Activated CD4-positive, alpha-beta T cell treated with anti-CD3 and anti-CD28 coated beads, Interleukin-2, amount 50 U/mL, for 16 hours (primary cell): Measurements from ENCODE around the gene SLC18A2.
A peak's percentile ranks its signal among the peaks of the same experiment; 100 is the strongest.
"Not testable (repeated sequence)": the region's sequence is repeated elsewhere in the genome, so short reads cannot be mapped to it uniquely, and the experiment has no call there.

Experiments used
- DNase-seq: peaks from one replicate; pipeline ENCODE4 v3.0.0-alpha.2; 2020

SLC18A2 gene

DNA sequence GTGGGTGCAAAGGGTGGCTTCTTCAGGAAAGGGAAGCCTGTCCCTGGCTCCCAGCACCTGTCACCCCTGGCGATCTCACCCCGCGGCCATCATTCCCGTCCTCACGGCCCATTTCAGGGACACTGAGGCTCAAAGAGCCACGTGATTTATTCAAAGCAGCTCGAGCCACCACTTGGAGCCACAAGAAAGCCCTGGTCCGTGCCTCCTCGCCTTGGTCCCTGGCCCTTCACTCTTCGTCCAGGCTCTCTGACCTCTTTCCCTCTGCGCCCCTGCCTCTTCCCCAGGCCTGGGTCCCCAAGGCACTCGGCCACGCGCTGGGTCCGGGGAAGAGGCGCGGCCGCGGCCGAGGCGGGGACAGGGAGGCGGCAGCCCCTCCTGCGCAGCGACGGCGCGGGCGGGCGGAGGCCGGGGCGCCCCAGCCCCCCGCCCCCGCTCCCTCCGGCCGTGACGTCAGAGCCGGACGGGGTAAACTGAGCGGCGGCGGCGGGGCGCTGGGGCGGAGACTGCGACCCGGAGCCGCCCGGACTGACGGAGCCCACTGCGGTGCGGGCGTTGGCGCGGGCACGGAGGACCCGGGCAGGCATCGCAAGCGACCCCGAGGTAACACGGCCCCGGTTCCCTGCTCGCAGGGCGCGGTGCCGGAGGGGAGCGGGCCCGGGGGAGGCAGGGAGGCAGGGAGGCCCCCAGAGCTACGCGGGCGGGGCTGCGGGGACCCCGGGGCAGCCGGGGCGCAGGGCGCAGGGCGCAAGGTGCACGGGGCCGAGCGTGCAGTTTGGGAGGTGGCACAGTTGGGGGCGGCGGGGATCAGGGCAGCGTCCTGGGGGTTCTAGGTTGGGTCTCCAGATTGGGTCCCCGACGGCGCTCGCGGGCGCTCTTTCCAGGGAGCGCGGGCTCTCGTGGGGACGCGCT, at the start of gene SLC18A2:
TSS of gene SLC18A2 (plus strand) at position 494 of the 909 bp plus-strand sequence. CDS start 580 bp downstream, outside the sequence.
- no peak for DNase-seq

DNA sequence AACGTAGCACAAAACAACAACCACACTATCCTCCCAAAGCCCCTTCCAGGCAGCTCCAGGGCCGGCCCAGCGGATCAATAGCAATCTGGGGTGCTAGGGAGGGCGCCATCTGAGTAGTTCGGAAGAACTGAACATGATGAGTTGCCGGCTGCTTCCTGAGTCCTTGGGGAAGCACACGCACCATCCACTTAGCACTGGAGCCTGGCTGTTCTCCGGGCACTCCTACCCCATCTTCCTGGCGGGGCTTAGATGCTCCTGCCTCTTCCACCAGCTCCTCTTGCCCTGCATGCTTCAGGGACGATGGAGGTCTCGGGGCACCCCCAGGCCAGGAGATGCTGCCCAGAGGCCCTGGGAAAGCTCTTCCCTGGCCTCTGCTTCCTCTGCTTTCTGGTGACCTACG, 43.7 kb upstream of the SLC18A2 start, which contains the start of gene KCNK18:
TSS of gene KCNK18 (plus strand) at position 301 of the 400 bp plus-strand sequence. CDS start at position 301, 0 bp downstream.
- no peak for DNase-seq

DNA sequence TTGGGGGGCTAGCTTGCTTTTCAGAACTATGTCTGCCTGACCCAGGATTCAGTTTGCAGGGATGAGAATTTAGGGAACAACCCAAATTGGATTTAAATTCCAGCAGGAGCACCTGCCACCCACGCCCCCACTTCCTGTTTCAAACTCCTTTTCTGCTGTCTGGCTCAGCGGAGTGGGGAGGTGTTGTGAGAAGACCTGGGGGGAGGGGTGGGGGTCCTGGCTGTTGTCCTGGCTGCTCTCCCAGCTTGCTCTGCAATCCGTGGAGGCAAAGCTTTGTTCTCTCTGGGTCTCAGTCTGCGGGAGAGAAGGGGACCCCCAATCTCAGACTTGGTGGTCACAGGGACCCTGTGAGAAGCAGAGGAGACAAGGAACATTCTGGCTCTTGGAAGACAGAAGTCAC, 42.8 kb upstream of the SLC18A2 start:
- DNase-seq = no peak

DNA sequence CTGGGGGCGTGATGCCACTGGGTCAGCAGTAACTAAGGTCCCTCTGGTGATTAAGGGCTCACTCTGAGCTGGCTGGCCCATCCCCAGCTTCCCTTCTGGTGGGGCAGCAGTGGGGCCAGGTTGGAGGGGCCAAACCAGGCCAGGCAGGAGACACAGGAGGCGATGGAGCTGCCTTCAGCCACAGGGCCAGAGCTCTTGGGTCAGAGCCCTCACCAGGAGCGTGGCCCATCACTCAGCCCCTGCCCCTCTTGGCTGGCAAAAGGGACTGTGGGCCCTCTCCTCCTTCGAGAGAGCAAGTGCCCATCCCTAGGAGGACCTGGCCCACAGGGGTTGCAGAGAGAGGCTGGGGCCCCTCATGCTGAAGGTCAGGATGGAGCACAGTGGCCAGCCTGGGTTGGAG, 39.1 kb upstream of the SLC18A2 start:
- no peak for DNase-seq

DNA sequence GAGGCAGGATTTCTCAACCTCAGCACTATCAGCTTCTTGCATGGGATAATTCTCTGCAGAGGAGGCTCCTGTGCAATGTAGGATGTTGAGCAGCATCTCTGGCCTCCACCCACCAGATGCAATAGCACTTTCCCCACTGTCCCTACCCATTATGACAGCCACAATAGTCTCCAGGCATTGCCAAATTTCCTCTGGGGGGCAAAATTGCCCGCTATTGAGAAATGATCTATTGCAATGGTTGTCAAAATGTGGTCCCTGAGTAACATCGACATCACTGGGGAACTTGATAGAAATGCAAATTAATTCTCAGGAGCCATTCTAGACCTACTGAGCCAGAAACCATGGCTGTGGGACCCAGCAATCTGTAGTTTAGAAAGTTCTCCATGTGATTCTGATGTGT, 36.6 kb upstream of the SLC18A2 start:
- no peak for DNase-seq

DNA sequence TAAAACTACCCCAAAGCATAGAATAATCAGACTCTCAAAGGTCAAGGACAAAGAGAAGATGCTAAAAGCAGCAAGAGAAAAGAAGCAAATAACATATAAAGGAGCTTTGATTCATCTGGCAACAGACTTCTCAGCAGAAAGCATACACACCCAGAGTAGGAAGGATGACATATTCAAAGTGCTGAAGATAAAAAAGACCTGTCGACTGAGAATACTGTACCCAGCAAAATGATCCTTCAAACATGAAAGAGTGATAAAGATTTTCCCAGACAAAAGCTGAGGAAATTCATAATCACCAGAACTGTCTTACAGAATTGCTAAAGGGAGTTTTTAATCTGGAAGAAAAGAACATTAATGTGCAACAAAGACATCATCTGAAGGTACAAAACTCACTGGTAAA, 28.7 kb upstream of the SLC18A2 start:
- DNase-seq = no peak

DNA sequence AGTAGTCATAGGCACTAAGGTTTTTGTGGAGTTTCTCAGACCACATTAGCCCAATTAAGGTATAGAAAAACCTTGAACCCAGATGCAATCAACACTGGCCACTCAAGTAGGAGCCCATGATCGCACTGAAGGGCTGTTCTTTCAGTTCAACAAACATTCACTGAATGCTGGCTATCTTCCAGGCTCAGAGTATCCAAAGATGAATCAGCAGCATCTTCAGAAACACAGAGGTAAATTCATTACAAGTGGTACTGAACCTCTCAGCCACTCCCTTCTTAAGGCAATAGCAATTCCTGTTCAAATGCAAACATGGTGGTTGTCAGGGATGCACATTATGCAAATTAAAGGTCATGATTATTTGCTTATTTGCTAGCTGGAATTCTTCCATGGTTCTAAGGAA, 26.5 kb upstream of the SLC18A2 start:
- no peak for DNase-seq

DNA sequence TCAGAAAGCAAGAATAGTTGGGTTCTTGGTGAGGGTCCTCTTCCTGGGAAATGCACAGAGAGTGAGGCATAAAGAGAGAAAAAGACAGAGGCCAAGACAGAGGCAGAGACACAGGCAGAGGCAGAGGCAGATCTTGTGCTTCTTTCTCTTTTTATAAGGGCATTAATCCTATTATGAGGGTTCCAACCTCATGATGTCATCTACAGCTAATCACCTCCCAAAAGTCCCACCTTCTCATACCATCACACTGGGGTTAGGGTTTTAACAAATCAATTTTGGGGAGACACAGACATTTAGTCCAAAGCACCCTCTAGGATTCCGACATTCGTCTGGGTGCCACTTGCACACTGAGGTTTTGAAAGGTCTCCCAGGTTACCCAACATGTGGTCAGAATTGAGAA, 25.8 kb upstream of the SLC18A2 start:
- DNase-seq = no peak

DNA sequence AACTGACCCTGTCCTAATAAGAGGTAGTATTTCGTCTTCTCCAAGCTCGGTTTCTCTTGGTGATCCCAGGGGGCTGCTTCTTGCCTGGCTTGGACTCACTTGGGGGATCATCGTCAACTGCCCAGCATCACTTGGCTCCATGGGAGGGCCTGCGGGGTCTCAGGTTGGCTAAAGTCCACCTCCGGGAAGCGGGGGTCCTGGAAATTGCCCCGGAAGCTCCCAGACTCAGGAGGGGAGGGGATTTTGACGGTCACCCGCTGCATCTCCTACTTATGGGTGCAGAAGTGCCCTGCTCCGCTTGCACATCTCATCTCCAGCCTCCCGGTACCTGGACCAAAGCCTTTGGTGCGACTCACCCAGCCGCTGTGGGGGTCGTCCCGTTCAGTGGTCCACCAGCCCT, 24.9 kb upstream of the SLC18A2 start:
- DNase-seq = no peak

DNA sequence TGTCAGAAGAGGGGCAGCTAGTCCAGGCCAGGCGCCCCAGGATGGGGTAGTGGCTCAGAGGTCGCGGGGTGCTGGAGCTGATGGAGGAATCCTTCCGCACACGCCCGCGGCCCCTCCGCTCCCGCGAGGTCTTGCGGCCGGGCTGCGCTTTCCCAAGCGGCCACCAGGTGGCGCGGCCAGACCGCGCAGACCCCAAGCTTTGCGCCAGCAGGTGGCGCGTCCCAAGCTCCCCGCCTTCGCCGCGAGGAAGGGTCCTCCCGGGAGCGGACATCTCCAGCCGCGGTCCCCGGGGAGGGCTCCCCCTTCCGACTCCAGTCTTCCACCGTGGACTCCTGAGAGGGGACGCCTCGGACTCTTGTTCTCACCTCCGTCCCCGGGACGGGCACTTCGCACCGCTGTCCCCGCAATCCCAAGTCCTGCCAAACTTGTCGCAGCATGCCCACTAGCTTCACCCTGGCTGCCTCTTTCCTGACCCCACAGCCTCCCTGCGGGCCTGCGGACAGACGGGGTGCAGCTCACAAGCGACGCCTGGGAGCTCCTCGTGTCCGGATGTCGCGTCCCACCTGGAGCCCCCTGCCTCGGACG, 24.2 kb upstream of the SLC18A2 start:
- peak; percentile 65 for DNase-seq

DNA sequence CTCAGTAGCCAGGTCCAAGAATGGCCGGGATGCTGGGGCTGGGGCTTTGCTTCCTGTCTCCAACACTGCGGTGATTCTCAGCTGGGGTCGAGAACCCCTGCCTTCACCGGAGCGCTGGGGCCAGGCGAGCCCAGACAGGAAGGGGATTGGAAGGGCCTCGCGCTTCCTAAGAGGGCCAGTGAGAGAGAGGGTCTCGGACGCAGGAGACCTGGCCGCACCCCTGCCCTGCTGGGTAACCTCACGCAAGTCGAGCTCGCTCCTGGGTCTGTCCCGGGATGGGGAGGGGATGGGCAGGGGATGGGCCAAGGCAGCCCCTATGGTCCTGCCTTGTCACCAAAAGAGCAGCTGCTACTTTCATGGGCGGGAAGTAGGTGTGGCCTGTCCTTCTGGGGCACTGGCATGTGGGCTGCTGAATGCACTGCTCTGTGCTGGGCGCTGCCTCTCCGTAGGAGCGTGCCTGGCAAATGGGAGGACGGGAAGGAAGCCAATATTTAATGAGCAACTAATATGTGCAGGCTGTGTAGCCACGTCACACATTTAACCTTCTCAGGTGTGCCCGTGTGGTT, 23.6 kb upstream of the SLC18A2 start:
- no peak for DNase-seq

DNA sequence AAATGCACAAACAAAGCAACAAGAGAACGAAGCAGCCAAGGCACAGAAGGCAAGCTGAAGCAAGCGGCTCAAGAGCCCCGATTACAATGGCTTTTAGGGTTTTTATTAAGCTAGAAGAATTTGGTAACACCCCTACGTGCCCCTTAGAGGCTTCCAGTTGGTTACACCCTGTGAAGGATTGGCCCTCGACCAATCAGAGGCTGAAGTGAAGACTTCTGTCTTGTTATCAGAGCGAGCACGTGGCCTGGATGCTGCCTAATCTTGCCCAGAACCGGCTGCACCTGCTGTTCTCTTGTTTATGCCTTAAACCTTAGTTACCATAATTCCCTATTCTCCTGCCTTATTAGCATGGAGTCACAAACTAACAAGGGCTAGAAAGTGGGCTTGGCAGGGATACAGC, 22.3 kb upstream of the SLC18A2 start:
- no peak for DNase-seq

DNA sequence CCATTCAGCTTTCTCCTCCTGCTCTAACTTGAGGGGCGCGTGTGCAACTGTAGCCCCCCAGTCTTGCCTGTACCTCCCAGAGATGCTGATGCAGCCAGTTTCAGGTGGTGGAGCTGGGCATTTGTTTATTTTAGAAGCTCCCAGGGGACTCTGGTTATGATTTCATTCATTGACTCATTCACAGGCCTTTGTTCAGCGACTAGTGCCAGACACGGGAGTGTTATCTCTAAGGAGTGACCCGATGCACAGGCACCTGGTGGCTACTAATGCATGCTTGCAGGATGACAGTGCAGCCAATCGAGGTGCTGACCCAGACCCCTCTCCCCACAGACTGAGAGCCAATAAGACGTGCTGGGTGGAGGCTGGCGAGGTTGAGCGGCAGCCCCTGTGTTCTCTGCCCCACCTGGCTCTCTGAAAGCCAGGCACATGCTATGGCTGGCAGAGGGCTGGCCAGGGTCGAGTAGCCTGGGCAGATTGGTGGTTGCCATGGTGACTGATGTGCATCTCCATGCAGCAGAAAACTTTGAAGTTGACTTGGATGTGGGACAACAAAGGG, 19.7 kb upstream of the SLC18A2 start:
- DNase-seq = no peak

DNA sequence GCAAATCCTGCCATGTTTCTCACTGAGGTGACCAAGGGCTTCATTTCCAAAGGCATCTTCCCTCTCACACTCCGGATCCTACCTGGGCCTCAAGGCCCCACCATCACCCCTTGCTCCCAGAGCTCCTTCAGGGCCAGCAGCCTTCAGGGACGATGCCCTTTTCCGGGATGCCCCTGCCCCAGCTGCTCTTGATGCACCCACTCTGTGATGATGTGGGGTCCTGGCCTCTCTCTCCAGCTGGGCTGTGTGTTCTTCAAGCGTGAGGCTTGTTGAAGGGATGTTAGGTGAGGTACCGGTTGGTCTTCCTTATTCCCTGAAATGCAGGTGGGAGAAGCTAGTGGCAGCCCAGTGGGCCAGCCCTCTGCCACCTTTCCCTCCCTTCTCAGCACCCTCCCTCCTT, 18.4 kb upstream of the SLC18A2 start:
- DNase-seq = no peak

DNA sequence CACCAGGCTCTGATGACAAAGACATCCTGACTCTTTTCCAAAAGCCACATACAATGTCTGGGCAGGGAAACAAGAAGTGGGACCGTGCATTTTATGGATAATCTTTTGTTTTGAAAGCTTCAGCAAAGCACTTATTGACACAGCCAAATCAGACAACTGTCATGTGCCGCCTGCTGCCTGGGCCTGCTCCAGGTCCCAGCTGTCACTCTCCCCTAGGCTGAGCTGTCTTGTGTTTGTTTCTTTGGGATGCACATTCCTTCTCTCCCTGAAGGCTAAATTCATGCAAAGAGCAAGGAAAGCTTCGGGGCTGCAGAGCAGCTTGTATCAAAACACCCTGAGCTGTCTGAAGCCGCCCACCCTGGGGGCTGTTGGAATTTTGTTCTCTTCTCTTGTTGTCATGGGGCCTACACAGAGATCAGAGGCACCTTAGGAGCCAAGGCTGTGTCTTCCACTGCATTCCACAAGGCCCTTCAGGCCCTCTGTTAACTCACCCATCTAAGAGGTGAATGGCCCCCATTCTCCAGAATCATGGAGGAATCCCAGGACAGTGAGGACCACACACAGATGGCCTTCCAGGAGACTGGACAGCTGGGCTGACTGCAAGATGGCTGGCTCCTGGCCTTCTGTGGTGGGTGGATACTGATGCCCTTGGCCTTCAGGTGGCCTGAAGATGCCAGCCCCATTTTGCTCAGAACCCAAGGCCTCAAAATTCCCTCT, 17.8 kb upstream of the SLC18A2 start:
- DNase-seq = no peak

DNA sequence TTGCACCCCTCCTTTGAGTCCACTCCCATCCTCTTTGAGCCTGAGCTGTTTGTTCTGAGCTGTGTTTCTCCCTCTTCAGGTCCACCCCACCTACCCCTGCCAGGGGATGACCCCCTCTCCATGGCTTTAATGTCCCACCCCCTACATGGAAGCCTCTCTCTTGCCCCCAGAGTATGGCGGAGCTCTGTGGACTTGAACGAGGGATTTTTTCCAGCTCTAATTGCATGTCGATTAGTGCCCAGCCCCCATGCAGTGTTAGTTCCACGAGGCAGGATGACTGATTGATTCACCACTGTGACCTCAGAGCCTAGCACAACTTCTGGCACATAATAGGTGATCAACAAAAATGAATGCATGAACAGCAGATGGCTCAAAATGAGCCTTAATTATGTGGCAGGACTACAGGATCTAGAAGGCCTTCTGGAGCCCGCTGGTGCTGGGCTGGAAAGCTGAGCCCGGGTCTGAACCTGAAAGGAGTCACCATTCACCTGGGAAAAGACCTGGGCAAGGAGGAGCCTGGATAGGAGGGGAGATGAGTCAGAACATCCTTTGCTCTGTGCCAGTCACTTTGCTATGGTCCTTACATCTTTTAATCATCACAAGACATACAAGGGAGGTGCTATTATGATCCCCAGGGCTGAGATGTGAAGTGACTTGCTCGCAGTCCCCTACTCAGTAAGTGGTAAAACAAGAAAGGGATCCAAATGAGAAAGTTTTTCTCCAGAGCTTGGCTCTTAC, 17.1 kb upstream of the SLC18A2 start:
- DNase-seq = no peak

DNA sequence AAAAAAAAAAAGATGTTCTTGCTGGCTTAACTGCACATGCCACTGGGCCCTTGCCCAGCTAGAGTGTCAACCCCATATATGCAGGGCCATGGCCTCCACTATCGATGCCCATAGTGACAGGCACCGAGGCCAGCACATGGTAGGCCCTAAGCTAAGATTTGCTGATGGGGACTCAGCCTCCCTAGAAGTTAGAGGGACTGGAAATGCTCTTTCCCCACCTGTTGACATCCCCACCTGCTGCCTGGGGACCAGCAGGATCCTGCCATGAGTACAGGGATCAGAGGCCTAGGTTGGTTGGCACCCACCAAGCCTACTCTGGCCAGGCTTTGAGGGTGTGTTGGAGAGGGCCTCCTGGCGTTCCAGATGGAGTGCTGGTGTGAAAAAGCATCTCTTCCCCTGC, 16.0 kb upstream of the SLC18A2 start:
- no peak for DNase-seq

DNA sequence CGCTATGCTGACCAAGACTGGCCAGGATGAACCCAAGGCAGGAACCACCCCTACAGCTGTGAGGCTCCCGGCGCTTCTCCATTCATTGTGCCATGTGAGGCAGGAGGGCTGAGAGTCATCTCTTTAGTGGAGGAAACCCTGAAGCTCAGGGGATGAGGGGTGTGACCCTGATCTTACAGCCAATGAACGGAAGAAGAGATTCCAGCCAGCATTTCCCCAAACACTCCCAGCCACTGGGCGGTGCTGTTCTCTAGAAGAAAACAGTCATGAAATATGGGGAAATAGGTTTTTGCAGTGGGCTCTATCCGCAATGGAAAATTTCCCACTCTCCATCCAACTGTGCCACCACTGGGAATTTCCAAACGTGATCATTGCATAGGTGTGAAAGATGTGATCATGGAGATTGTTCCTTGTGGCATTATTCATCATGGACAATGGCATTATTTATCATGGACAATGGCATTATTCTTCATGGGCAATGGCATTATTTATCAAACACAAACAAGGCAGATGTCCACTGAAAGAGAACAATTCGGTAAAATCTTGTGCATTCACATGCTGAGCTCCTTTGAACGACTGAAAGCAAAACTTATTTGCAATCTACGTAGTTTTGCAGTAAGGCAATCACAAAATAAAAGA, 14.0 kb upstream of the SLC18A2 start:
- DNase-seq = no peak

DNA sequence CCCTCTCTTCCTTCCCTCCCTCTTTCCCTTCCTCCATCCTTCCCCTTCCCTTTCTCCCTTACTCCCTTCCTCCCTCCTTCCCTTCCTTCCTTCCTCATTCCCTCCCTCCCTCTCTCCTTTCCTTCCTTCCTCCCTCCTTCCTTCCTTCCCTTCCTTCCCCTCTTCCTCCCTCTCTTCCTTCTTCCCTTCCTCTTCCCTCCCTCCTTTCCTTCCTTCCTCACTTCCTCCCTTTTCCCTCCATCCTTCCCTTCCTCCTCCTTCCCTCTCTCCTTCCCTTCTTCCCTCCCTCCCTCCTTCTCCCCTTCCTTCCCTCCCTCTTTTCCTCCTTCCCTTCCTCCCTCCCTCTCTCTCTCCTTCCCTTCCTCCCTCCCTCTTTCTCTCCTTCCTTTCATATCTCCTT, 12.7 kb upstream of the SLC18A2 start:
- DNase-seq = no peak

DNA sequence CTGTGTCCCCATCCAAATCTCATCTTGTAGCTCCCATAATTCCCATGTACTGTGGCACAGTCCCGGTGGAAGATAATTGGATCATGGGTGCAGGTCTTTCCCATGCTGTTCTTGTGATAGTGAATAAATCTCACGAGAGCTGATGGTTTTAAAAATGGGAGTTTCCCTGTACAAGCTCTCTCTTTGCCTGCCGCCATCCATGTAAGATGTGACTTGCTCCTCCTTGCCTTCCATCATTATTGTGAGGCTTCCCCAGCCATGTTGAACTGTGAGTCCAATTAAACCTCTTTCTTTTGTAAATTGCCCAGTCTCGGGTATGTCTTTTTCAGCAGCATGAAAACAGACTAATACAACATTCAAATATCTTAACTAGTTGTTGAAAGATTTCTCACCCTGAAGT, 10.8 kb upstream of the SLC18A2 start:
- not testable (repeated sequence) for DNase-seq

DNA sequence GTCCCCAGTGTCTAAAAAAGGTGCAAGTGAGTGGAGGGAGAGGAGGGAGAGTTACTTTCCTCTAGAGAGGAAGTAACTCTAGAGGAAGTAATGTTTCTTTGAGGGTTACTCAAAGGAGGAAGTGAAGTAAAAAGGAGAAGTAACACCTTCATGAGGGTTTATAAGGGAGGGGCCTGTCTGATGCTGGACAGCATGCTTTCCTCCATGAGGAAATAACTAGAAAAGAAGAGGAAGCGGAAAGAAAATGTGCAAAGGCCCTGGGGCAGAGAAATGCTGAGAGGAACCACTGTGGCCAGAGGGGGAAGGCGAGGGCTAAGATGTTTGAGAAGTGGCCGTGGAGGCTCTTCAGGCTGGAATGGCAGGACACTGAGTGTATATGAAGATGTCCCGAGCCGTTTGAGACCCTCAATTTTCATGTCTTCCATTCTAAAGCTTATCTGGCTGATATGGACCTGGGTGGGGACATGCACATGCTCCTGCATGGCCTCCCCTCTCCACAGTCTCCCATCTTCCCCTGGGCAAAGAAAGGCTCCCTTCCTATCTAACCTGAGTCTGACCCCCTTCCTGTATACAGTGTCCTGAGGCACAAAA, 3.4 kb upstream of the SLC18A2 start:
- no peak for DNase-seq
